NCI-H1092 (cell line): Measurements from ENCODE around the gene GMCL1.
"Not testable (repeated sequence)": the region's sequence is repeated elsewhere in the genome, so short reads cannot be mapped to it uniquely, and the experiment has no call there.

Experiments used
- DNase-seq: peaks from one replicate; lab custom pipeline; 2025; lab: John Stamatoyannopoulos, UW

Gene GMCL1

DNA sequence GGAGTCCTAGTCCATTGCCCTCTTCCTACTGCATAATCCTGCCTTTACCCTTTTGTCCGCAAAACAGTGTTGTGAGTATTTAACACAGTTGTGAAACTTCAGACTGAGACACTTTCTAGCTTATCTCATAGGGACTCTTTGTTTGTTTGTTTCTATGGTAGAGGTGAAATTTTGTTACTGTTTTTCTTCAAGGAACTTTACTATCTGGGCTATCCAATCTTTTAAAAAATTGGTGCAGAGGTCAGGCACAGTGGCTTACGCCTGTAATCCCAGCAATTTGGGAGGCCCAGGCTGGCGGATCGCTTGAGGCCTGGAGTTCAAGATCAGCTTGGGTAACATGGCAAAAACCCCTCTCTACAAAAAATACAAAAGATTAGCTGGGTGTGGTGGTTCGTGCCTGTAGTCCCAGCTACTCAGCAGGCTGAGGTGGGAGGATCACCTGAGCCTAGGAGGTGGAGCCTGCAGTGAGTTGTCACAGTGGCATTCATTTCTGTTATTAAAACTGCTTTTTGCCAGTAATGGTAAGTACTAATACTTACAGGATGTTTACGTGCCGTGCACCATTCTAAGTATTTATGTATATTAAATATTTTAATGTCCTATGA lies 18.8 kb downstream of the GMCL1 start:
- DNase-seq: no peak

DNA sequence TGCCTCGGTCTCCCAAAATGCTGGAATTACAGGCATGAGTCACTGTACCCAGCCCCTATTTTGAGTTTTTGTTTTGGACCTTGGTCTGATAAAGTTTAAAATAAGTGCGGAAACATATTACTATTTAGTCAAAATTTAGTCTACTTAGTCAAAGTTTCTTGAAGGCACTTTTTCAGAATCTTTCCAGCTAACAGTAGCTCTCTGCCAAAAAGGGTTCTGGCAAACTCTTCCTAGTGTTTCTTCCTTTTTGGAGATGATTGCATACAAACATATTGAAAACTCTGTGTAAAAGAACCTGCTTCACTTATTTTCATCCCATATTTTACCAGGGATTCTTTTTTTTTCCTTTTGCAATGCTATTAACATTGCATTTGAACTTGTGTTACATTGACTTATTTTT lies 28.8 kb downstream of the GMCL1 start:
- no peak for DNase-seq

DNA sequence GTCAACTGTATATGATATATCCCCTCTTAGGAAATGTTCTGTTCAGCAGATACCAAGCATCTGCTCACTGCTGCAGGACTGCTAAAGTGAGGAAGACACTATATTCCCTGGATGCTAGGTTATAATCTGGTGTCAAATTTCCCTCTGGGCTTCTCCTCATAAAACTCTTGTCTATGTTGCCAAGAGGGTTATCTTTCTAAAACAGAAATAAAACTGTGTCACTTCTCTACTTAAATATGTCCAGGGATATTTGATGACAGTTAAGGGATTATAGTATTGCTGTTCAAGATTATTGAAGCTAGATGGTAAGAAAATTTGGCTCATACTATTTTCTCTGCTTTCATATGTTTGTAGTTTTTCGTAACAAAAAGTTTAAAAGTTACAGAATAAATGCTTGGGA lies 33.8 kb downstream of the GMCL1 start:
- no peak for DNase-seq

DNA sequence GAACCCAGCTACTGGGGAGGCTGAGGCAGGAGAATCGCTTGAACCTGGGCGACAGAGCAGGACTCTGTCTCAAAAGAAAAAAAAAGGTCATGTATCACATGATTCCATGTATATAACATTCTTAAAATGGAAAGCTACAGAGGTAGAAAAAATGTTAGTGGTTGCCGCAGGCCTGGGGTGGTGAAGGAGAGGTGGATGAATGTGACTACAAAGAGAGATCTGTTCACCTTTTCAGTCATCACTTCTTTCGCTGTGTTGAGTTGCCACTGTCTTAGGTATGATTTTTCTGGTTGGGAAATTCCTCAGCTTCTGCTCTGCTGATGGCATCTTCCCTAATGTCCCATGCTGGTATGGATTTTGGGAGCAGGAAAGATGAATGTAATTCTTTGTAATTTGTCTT lies 59.0 kb downstream of the GMCL1 start:
- no peak for DNase-seq

DNA sequence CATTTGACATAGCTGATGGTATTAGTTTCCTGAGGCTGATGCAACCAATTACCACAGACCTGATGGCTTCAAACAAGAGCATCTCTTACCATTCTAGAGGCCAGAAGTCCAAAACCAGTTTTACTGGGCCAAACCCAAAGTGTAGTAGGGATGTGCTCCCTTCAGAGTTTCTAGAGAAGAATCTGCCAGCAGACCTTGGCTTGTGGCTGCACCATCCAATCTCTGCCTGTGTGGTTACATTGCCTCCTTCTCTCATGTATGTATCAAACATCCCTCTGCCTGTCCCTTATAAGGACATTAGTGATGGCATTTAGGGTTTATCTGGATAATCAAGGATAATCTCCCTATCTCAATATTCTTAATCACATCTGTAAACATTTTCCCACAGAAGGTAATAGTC lies 59.8 kb downstream of the GMCL1 start:
- no peak for DNase-seq

DNA sequence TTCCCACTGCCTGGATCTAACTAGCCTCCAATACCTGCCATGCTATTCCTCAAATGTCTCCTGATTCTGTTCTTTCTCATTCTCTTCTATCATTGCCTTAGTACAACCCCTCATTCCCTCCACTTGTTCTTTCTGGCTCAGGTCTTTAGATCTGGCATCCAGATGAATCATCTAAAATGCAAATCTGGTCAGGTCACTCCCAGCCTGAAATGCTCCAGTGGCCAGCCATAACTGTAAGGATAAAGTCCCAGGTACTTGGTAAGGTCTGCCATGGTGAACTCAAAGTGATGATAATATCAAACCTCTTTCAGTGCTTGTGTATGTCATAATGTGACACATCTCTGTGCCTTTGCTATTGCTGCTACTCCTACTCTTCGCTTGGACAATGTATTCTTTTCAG lies 61.4 kb downstream of the GMCL1 start:
- no peak for DNase-seq

DNA sequence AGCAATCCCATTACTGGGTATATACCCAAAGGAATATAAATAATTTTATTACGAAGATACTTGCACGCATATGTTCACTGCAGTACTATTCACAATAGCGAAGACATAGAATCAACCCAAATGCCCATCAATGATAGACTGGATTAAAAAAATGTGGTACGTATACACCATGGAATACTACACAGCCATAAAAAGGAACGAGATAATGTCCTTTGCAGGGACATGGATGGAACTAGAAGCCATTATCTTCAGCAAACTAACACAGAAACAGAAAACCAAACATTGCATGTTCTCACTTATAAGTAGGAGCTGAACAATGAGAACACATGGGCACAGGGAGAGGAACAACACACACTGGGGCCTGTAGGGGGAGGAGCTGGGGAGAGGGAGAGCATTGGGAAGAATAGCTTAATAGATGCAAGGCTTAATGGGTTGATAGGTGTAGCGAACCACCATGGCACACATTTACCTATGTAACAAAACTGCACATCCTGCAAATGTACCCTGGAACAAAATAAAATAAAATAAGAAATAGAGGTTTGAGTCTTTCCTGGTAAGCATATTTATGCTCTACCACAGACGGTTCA lies 63.5 kb downstream of the GMCL1 start:
- not testable (repeated sequence) for DNase-seq

DNA sequence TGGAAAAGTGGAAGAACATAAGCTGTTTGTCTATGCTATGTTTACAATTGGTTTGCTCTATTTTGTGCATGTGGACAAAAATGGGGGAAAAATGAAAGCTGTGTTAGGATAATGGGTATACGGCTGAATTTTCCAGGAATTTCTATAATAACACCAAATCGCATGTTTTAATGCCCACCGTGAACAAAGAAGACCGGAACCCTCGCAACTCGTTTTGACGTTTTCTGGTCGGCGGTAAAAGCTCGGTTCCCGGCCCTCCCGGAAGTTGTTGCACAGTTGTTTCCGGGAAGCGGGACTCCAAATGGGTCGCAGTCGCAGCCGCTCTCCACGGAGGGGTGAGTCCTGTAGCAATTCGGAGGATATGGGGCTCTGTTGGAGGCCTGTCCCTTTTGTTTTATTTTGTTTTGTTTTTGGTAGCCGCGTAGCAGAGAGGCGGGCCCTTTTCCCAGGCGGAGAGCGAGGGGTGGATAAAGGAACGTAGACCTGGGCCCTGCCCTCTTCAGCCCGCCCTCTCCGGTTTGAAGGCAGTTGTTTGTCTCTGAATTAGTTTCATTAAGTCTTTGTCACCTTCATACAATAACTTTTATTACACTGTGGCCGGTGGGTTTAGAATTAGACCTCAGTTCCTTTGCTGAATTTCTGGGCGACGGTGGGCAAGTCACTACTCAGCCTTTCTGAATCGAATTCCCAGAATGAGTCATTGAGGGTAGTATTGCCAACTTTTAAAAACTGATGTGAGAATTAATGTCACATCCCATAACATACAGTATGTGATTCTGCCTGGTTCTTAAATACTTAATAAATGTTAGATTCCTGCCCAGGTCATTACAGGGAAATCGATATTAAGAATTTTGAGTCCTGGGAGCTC lies 64.5 kb downstream of the GMCL1 start, which contains the start of gene SNRNP27:
Gene SNRNP27, plus strand, starts transcription at position 273 of the 868 bp plus-strand sequence. Its CDS starts 29 bp downstream, at position 302.
- peak; percentile 16 for DNase-seq

DNA sequence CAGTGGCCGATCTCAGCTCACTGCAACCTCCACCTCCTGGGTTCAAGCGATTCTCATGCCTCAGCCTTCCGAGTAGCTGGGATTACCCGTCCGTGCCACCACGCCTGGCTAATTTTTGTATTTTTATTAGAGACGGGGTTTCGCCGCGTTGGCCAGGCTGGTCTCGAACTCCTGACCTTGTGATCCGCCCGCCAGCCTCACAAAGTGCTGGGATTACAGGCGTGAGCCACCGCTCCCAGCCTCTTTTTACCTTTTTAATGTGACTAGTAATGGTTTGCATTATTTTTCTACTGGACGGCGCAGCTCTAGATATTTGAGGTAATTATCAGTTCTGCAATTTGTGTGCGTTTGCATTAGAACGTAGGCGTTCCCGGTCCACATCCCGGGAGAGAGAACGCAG lies 65.3 kb downstream of the GMCL1 start:
- not testable (repeated sequence) for DNase-seq

DNA sequence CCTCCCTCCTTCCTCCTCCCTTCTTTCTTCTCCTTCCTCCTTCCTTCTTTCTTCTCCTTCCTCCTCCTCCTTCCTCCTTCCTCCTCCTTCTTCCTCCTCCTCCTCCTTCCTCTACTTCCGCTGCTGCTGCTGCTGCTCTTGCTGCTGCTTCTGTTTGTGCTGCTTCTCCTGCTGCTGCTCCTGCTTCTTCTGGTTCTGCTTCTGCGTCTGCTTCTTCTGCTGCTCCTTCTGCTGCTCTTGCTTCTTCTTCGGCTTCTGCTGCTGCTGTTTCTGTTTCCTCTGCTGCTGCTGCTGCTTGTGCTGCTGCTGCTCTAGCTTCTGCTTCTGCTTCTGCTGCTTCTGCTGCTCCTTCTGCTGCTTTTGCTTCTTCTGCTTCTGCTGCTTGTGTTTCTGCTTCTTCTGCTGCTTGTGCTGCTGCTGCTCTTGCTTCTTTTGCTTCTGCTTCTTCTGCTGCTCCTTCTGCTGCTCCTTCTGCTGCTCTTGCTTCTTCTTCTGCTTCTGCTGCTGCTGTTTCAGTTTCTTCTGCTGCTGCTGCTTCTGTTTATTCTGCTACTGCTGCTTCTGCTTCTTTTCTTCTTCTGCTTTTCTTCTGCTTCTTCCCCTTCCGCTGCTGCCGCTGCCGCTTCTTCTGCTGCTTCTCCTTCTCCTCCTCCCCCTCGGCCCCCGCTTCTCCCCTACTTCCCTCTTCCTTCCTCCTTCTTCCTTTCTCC lies 72.9 kb downstream of the GMCL1 start:
- no peak for DNase-seq

DNA sequence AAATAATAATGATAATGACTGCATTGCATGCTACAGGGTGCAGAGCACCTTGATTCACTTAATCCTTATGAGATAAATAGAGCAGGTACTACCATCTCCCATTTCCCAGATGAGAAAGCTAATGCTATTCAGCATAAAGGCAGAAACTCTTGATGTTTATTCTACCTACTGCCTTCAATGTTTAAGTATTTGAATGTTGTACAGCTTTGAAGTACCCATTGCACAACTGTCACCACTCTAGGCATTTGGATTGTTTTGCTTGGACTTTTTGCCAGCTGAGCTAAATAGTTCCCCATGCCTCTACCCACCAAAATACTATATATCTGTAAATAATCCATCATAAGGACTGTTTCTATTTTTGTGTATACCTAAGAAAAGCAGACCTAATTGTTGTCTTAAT lies 77.8 kb downstream of the GMCL1 start:
- no peak for DNase-seq

DNA sequence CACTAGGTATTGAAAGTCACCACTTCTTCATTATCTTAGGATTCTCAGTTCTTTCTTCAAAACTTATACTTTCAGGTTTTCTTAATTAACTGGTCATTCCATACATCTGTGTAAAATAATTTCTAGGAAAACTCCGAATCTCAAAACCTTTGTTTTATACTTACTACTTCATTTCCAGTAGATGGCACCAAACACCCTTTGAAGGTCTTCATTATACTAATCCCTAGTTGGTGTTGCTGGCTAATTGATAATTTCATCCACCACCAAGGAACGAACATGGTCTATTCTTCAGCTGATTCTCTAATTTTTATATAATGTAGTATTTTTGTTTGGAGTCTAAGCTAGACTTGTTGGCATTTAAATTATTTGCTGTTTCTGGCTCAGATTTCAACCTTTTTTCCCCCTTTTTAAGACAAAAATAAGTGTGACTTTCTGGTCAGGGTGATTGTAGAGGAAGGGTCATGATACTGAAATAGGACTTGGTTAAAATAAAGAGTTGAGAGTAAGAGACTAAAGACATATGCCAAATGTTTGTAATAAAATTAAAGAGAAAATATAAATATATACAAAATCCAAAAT lies 82.6 kb downstream of the GMCL1 start:
- DNase-seq: peak; percentile 1

DNA sequence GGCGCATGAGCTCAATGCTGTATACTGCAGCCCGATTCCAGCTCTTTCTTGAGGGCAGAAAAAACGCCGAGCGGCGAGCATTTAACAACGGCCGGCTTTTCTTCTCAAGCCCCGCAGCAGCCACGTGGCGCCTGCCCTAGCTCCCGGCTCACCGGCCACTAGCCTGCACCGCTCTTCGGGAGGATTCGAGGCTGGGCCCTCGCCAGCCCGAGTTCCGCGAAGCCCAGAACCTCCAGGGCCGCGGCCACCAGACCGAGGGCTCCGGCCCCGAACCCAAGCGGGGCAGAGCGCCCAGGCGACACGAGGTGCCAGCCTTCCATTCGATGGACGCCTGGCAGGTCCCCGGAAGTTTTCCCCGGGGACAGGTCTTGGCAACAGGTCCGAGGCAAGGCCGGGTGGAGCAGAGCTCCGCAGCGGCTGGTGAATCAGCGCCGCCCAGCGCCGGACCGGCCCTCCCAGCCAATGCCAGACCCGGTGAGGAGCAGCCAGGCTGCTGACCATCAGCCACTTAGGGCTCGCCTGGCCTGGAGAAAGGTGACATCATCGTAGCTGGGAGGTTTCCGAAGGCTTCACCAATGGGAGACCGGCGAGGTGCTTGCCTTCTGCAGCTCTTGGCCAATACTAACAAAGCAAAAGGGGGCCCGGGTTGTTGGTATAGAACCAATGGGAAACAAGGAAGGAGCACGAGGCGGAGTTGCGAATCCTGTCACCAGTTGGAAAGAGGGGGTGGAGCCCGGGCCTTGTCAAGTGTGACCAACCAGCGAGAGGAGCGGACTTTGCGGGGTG lies 84.9 kb downstream of the GMCL1 start:
- DNase-seq: peak; percentile 99

DNA sequence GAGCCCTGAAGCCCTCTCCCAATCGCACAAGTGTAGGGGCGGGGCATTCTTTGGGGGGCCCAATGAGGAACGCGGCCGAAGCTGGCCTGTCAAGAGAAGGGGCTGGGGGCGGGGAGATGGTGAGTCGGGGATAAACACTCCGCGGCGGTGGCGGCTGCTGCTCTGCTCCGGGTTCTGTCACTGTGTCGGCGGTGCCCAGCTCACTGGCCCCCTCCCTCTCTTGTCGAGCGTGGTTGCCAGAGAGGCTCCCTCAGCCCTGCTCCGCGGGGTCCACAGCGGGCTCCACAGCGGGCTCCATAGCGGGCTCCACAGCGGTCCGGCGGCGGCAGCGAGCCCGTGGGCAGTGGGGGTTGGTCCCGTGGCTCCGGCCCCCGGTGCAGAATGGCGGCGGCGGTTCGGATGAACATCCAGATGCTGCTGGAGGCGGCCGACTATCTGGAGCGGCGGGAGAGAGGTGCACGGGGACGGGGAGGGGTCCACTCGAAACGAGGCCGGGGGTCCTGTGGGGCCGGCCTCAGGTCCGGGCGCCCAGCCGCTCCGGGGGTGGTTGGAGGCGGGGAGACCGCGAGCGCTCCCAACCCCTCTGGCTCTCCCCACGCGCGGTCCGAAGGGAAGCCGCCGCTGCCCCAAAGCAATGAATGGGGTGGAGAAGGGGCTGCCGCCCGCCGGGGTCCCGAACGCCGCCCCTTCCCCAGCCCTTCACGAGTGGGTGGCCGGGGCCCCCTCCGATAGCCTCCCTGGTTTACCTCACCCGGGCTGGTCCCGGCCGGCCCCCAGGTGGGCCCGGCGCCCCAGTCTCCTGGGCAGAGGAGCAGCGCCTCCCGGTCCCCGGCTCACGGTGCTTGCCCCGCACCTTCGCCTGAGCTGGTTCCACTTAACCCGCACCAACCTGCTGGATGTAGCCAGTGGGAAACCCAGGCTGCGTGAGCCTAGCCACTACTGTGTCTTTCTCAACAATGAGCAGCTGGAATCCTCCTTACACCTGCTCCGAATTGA lies 85.8 kb downstream of the GMCL1 start, which contains the start of gene MXD1:
Gene MXD1, plus strand, starts transcription at position 160 of the 996 bp plus-strand sequence. Its CDS starts 222 bp downstream, at position 382.
- no peak for DNase-seq

DNA sequence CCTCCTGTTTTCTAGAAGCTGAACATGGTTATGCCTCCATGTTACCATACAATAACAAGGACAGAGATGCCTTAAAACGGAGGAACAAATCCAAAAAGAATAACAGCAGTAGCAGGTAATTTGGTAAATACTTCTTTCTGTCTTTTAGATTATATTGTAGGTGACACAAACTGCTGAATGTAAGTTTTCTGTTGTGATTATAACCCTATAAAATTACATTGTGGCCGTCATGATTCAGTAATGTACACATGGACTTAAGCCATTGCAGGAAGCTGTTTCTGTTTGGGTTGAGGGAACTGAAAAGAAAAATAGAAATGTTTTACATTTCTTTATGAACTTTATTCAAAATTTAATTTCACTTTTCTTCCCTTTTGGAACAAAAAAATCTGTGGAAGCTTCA lies 86.6 kb downstream of the GMCL1 start:
- DNase-seq: no peak

DNA sequence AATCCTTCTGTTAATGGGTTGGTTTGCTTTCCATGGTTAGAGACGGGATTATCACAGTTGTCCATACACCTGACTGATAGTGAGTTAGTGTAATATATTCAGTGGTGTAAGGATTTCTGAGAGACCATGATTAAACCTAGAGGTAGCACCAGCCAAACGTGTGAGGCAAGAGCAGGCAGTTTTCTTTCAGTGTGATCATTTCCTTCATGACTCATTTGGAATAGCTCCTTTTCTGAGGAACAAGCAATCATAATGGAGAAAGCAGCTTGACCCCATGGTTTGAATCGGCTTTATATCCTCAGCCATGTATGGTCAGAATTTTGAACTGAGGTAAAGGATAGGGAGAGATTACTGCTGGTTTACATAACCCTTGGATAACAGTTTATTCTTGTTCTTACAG lies 88.4 kb downstream of the GMCL1 start:
- no peak for DNase-seq

DNA sequence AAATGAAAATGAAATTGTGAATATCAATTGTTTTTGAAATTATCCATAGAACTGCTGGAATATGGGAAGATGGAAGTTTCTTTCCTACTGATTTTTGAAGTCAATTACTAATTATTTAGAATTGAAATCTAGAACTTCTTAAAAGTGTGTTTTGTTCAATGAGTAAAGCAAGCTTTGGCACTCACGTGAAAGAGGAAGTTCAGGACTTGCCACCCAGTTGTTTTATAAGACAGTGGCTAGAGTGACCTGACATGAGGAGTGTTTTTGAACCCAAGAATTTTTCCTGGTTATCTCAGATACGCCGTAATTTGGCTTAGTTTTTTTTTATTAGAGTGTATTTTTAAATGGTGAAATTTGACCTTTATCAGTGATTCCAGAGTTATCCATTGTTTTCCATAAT lies 88.9 kb downstream of the GMCL1 start:
- DNase-seq: no peak

DNA sequence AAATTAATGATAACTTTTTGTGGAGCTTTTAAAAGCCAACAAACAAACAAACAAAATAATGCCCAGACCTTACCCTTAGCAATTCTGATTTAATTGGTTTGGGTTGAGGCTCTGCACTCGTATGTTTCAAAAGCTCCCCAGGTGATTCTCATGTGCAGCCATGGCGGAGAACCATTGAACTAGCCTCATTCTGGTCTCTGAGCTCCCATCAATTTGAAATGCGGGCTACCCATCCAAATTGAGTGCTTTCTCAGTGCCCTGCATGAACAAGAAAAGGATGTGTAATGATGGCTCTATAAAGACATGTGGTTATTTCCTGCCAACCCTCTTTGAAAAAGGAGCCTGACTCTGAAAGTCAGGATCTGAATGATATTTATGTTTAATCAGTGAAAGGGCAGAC lies 93.7 kb downstream of the GMCL1 start:
- DNase-seq: no peak

DNA sequence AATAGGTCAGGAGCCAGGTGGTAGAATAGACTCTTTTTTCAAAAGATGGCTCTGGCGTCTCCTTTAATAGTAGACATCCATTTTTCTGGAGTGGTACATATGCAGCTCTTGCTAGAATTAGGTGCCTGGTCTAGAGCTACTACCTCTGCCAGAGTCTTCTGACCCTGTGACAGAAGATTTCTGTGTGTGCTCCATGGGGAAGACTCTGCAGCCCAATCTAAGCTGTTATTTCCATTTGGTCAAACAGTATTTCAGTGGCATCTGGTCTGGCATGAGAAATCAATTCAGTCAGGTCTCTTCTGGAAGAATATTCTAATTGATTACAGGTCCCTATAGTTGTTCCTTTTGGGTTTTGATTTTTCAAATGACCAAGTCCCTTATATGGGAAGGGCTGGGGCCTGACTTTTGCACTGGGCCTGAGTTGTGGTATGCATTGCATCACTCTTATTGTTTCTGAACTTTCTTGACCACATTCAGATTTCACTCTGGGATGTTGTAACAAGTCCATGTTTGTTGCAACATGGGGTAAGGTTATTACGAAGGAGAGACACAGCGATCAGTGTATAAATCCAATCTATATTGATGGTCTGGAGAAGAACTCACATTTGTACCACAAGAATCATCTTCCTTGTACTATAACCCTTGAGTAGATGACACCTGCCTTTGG lies 97.5 kb downstream of the GMCL1 start:
- no peak for DNase-seq
